Neuron (in vitro differentiated cells): ENCODE data around the gene ISM2.
A peak's percentile ranks its signal among the peaks of the same experiment; 100 is the strongest.
"Not testable (repeated sequence)": the region's sequence is repeated elsewhere in the genome, so short reads cannot be mapped to it uniquely, and the experiment has no call there.

Experiments used
- H2AFZ ChIP-seq: one replicate; pipeline ENCODE4 v1.6.1; 2013; ENCODE audit warnings: low read depth, mild to moderate bottlenecking, inconsistent platforms, low read length, moderate library complexity
- H3K27me3 ChIP-seq: one replicate; pipeline ENCODE4 v1.6.1; 2013; ENCODE audit warnings: low read length; ENCODE audit not compliant: insufficient read depth
- H3K36me3 ChIP-seq: one replicate; pipeline ENCODE4 v1.6.1; 2013; ENCODE audit warnings: low read length; ENCODE audit not compliant: insufficient read depth
- H3K4me1 ChIP-seq: one replicate; pipeline ENCODE4 v1.6.1; 2013; ENCODE audit warnings: low read length; ENCODE audit not compliant: insufficient read depth
- H3K4me3 ChIP-seq: 2 replicates; pipeline ENCODE4 v1.5.1; 2013; ENCODE audit warnings: mild to moderate bottlenecking, low read length, moderate library complexity
- H3K9me3 ChIP-seq: one replicate; pipeline ENCODE4 v1.6.1; 2013; ENCODE audit warnings: low read length

Gene ISM2

GRCh38 chr14:77498120-77498979 lies at the start of gene ISM2:
Gene ISM2 (minus strand): TSS chr14:77498816. CDS start chr14:77498793, 23 bp downstream.
- peak within 1 kb of the TSS; percentile 96 for H2AFZ ChIP-seq
- peak within 1 kb of the TSS; percentile 47 for H3K4me3 ChIP-seq
- H3K36me3 ChIP-seq = no peaks in the 10 kb centered on the region
- H3K4me1 ChIP-seq = peaks cover 9% of the 10 kb centered on the region
- peaks cover 31% of the 10 kb centered on the region for H3K27me3 ChIP-seq
- H3K9me3 ChIP-seq = no peaks in the 10 kb centered on the region

DNA sequence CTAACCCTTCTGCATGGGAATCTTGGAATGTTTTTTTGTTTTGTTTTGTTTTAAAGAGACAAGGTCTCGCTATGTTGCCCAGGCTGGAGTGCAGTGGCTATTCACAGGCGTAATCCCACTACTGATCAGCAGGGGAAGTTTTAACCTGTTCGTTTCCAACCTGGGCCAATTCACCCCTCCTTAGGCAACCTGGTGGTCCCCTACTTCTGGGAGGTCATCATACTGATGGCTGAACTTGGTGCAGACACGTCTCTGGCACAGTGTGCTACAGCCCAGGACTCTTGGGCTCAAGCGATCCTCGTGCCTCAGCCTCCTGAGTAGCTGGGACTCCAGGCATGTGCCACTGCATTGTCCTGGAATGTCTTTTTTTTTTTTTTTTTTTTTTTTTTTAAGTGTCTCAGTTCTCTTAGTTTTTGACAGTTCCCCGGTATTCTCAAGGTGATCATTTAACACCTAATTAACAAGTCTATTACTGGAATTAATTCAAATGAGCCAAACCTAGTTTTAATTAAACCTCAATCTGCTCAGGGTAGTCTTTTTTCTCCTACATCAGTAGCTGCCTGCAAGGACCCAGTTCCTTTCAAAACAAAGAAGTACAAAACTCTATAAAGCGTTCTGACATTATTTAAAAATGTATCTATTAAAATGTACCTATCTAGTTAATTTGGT lies 49.0 kb upstream of the ISM2 start:
- H3K4me3 ChIP-seq = no peak overlapping the region
- peaks cover 8% of the 10 kb centered on the region for H3K4me1 ChIP-seq
- no peak overlapping the region for H2AFZ ChIP-seq
- H3K36me3 ChIP-seq = peaks cover 17% of the 10 kb centered on the region
- H3K9me3 ChIP-seq = no peaks in the 10 kb centered on the region
- no peaks in the 10 kb centered on the region for H3K27me3 ChIP-seq

- H3K36me3 ChIP-seq = peaks cover 15% of the 10 kb centered on the region
- not testable (repeated sequence) for H3K4me3 ChIP-seq, H2AFZ ChIP-seq, H3K4me1 ChIP-seq, H3K9me3 ChIP-seq, H3K27me3 ChIP-seq
These were observed 46.6 kb upstream of the ISM2 start for GRCh38 chr14:77545171-77545570.

- Histone ChIP-seq H3K4me1 (peaks cover 8% of the 10 kb centered on the region), H3K9me3 (no peaks in the 10 kb centered on the region), H2AFZ (no peak overlapping the region), H3K36me3 (peaks cover 15% of the 10 kb centered on the region), H3K4me3 (no peak overlapping the region), H3K27me3 (no peaks in the 10 kb centered on the region)
These were observed 46.0 kb upstream of the ISM2 start for GRCh38 chr14:77544571-77544970.

GRCh38 chr14:77543637-77544334 lies 45.2 kb upstream of the ISM2 start:
- Histone ChIP-seq H3K27me3 (no peaks in the 10 kb centered on the region), H3K4me1 (no peaks in the 10 kb centered on the region), H2AFZ (no peak overlapping the region), H3K9me3 (no peaks in the 10 kb centered on the region), H3K4me3 (no peak overlapping the region), H3K36me3 (peaks cover 13% of the 10 kb centered on the region)

DNA sequence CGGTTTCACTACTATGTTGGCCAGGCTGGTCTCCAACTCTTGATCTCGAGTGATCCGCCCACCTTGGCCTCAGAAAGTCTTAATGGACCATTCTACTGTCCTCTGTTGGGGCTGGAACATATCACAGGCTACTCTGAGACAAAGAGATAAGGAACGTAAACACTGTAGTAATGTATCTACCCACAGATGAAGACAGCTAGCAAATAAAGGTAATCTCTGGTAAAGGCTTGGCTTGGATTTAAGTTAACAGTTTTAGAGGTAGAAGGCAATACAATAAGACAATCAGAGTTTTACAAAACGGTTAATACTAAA lies 44.6 kb upstream of the ISM2 start:
- Histone ChIP-seq H3K36me3 (peaks cover 8% of the 10 kb centered on the region), H3K4me3 (no peak overlapping the region), H3K27me3 (no peaks in the 10 kb centered on the region), H3K4me1 (no peaks in the 10 kb centered on the region), H3K9me3 (no peaks in the 10 kb centered on the region), H2AFZ (no peak overlapping the region)

GRCh38 chr14:77542421-77543239 lies 44.0 kb upstream of the ISM2 start:
- no peak overlapping the region for H2AFZ ChIP-seq
- no peaks in the 10 kb centered on the region for H3K9me3 ChIP-seq
- H3K4me3 ChIP-seq = no peak overlapping the region
- no peaks in the 10 kb centered on the region for H3K4me1 ChIP-seq
- peaks cover 5% of the 10 kb centered on the region for H3K36me3 ChIP-seq
- H3K27me3 ChIP-seq = no peaks in the 10 kb centered on the region

GRCh38 chr14:77541905-77542304 lies 43.3 kb upstream of the ISM2 start:
- Histone ChIP-seq H3K4me3 (no peak overlapping the region), H2AFZ (no peak overlapping the region), H3K27me3 (no peaks in the 10 kb centered on the region), H3K4me1 (no peaks in the 10 kb centered on the region), H3K9me3 (no peaks in the 10 kb centered on the region), H3K36me3 (peaks cover 3% of the 10 kb centered on the region)

DNA sequence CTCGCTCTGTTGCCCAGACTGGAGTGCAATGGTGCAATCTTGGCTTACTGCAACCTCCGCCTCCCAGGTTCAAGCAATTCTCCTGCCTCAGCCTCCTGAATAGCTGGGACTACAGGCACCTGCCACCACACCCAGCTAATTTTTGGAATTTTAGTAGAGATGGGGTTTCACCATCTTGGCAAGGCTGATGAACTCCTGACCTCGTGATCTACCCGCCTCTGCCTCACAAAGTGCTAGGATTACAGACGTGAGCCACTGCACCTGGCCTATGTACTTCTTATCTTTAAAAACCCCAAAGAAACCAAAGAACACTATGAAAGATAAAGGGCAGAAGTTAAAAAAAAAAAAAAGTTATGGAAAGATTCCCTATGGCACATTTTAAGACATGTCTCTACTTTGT lies 38.3 kb upstream of the ISM2 start:
- not testable (repeated sequence) for H3K4me1 ChIP-seq, H3K36me3 ChIP-seq, H3K27me3 ChIP-seq, H3K4me3 ChIP-seq, H2AFZ ChIP-seq, H3K9me3 ChIP-seq

DNA sequence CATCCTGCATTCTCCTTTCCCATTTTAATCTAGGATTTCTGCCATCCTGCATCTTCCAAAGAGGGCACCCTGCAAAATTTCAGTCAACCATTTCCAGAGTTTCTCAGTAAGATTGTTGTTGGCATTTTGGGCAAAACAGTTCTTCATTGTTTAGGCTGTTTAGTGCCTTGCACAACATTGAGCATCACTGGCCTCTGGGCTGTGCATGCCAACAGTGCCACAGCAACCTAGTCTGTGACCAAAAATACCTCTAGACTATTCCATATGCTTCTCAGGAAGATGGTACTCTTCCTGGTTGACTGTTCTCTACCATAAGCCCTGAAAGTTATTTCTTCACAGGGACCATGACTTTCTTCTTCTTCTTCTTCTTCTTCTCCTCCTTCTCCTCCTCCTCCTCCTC lies 32.5 kb upstream of the ISM2 start:
- Histone ChIP-seq H3K36me3 (peaks cover 6% of the 10 kb centered on the region), H3K9me3 (no peaks in the 10 kb centered on the region), H3K27me3 (no peaks in the 10 kb centered on the region), H3K4me3 (no peak overlapping the region), H2AFZ (no peak overlapping the region), H3K4me1 (no peaks in the 10 kb centered on the region)

GRCh38 chr14:77529963-77530362 lies 31.3 kb upstream of the ISM2 start:
- no peaks in the 10 kb centered on the region for H3K9me3 ChIP-seq
- H3K27me3 ChIP-seq = no peaks in the 10 kb centered on the region
- no peaks in the 10 kb centered on the region for H3K4me1 ChIP-seq
- H3K4me3 ChIP-seq = no peak overlapping the region
- no peak overlapping the region for H2AFZ ChIP-seq
- H3K36me3 ChIP-seq = peaks cover 4% of the 10 kb centered on the region

GRCh38 chr14:77529213-77529612 lies 30.6 kb upstream of the ISM2 start:
- peaks cover 4% of the 10 kb centered on the region for H3K36me3 ChIP-seq
- no peaks in the 10 kb centered on the region for H3K4me1 ChIP-seq
- H3K27me3 ChIP-seq = no peaks in the 10 kb centered on the region
- H2AFZ ChIP-seq = no peak overlapping the region
- no peak overlapping the region for H3K4me3 ChIP-seq
- no peaks in the 10 kb centered on the region for H3K9me3 ChIP-seq

GRCh38 chr14:77528701-77529100 lies 30.1 kb upstream of the ISM2 start:
- not testable (repeated sequence) for H3K36me3 ChIP-seq, H3K4me1 ChIP-seq, H2AFZ ChIP-seq, H3K27me3 ChIP-seq, H3K4me3 ChIP-seq, H3K9me3 ChIP-seq
